CD4-positive, alpha-beta T cell treated with Interleukin-15 for 1 hour (primary cell): Measurements from ENCODE around the gene PER3.

Experiments
- DNase-seq: peaks from one replicate; pipeline ENCODE4 v3.0.0-alpha.2; 2020

The PER3 gene

GRCh38 chr1:7878027-7878426, 93.9 kb downstream of the PER3 start:
- DNase-seq: no peak

GRCh38 chr1:7879228-7879627, 95.1 kb downstream of the PER3 start:
- DNase-seq: no peak

GRCh38 chr1:7884757-7885156, 100.7 kb downstream of the PER3 start:
- DNase-seq: no peak

DNA sequence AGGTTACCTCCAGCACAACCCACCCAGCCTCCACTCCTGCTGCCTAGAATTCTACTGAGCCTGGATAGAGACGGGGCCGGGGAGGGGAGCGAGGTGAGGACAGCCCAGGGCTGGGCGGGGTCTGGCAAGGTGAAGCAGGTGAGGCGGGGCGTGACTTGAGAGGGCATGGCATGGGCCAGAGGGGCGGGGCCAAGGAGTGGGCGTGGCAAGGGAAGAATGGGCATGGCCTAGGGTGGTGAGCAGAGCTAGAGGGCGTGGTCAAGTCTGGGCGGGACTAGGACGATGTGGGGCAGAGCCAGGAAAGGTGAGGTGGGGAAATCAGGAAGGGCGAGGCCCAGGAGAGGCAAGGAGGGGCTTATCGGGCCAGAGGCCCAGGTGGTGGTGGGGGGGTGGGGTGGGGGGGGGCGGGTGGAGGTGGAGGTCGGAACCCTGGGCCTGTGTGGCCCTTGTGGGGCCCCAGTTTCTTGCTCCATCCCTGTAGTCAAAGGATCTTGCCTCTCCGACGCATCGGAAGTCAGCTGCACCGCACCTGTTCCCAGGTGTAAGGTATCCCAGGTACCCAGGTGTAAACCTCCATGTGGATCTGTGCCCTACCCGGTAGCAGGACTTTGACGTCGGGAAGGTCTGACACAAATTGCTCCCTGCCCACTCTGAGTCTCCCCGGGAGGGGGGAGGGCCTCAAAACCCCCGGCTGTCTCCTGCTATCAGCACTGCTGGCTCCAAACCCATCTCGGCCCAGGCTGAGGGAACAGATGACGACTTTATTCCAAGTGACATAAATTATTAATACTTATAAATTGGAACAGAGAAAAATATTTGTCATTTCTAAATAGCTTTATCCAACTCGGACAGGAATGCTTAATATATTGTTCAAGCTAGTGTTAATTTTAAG, 101.7 kb downstream of the PER3 start:
- no peak for DNase-seq

GRCh38 chr1:7886405-7886745, 102.3 kb downstream of the PER3 start:
- DNase-seq: no peak

- DNase-seq: no peak
These were observed 104.4 kb downstream of the PER3 start for GRCh38 chr1:7888248-7889081.

- no peak for DNase-seq
These were observed 106.8 kb downstream of the PER3 start for GRCh38 chr1:7890853-7891252.

- DNase-seq: no peak
These were observed 107.7 kb downstream of the PER3 start for GRCh38 chr1:7891804-7892203.

- no peak for DNase-seq
These were observed 109.6 kb downstream of the PER3 start for GRCh38 chr1:7893529-7894180.
